Measurements from ENCODE around the gene SYNDIG1.

SYNDIG1 gene

GRCh38 chr20:24469116-24469893 lies at the start of gene SYNDIG1:
TSS of gene SYNDIG1 (plus strand) at chr20:24469629. CDS start at chr20:24543098, 73,469 bp downstream.
- DNase-seq, result no peak

- no peak for DNase-seq
Observed at GRCh38 chr20:24419786-24420185, 49.6 kb upstream of the SYNDIG1 start.

- no peak for DNase-seq
Observed at GRCh38 chr20:24420567-24420966, 48.9 kb upstream of the SYNDIG1 start.

- DNase-seq, result no peak
Observed at GRCh38 chr20:24421071-24421470, 48.4 kb upstream of the SYNDIG1 start.

- DNase-seq, result no peak
Observed at GRCh38 chr20:24422091-24422760, 47.2 kb upstream of the SYNDIG1 start.

GRCh38 chr20:24423390-24424313 lies 45.8 kb upstream of the SYNDIG1 start:
- no peak for DNase-seq

- DNase-seq, result no peak
Observed at GRCh38 chr20:24425523-24426135, 43.8 kb upstream of the SYNDIG1 start.

- DNase-seq, result no peak
Observed at GRCh38 chr20:24431279-24432045, 38.0 kb upstream of the SYNDIG1 start.

GRCh38 chr20:24432046-24432442 lies 37.4 kb upstream of the SYNDIG1 start:
- no peak for DNase-seq

- DNase-seq, result peak; percentile 17
Observed at GRCh38 chr20:24436160-24436559, 33.3 kb upstream of the SYNDIG1 start.

- DNase-seq, result no peak
Observed at GRCh38 chr20:24437196-24438082, 32.0 kb upstream of the SYNDIG1 start.

GRCh38 chr20:24438331-24438730 lies 31.1 kb upstream of the SYNDIG1 start:
- no peak for DNase-seq

- no peak for DNase-seq
Observed at GRCh38 chr20:24439737-24440387, 29.6 kb upstream of the SYNDIG1 start.

- DNase-seq, result peak; percentile 28
Observed at GRCh38 chr20:24441661-24442060, 27.8 kb upstream of the SYNDIG1 start.

GRCh38 chr20:24442909-24443308 lies 26.5 kb upstream of the SYNDIG1 start:
- no peak for DNase-seq

- no peak for DNase-seq
Observed at GRCh38 chr20:24443436-24443835, 26.0 kb upstream of the SYNDIG1 start.

GRCh38 chr20:24444526-24445190 lies 24.8 kb upstream of the SYNDIG1 start:
- DNase-seq, result no peak

GRCh38 chr20:24445510-24446170 lies 23.8 kb upstream of the SYNDIG1 start:
- DNase-seq, result no peak

GRCh38 chr20:24446811-24447210 lies 22.6 kb upstream of the SYNDIG1 start:
- DNase-seq, result no peak

Data from NCI-H1694 treated with DMSO at 0.1 percent for 48 hours (cell line).